Calu3 (cell line): ENCODE measurements around the gene TCF12. TPM values are rescaled to one million over a fixed set of nuclear protein-coding genes. Genes with fewer than 3 reads are reported as not detected.

Source experiments
- BruUV-seq: library from RNA; stranded (reverse); fragments of 400-500 nt; replicated peaks from 2 replicates; lab custom pipeline; 2021; lab: Mats Ljungman, UMichigan
- CTCF ChIA-PET: fragments of 300-600 bp; sonication (Branson Sonifier 250); formaldehyde crosslinking; loops from one replicate; lab custom pipeline; 2022; ENCODE audit warnings: antibody characterized with exemption; lab: Charles Lee
- DNase-seq: peaks from one replicate; pipeline ENCODE4 v3.0.0; 2022
- H3K27ac Mint-ChIP-seq: one replicate; pipeline ENCODE4 v1.8.0; 2022; ENCODE audit warnings: mixed read lengths; ENCODE audit not compliant: unreplicated experiment
- H3K27me3 Mint-ChIP-seq: one replicate; pipeline ENCODE4 v1.8.0; 2022; ENCODE audit warnings: mixed read lengths; ENCODE audit not compliant: unreplicated experiment
- H3K36me3 Mint-ChIP-seq: one replicate; pipeline ENCODE4 v1.8.0; 2022; ENCODE audit warnings: mild to moderate bottlenecking, moderate library complexity, mixed read lengths; ENCODE audit not compliant: insufficient read depth, unreplicated experiment
- H3K4me1 Mint-ChIP-seq: one replicate; pipeline ENCODE4 v1.8.0; 2022; ENCODE audit warnings: mild to moderate bottlenecking, low read depth, mixed read lengths; ENCODE audit not compliant: unreplicated experiment
- H3K4me3 Mint-ChIP-seq: one replicate; pipeline ENCODE4 v1.8.0; 2022; ENCODE audit warnings: mild to moderate bottlenecking, low read depth, moderate library complexity, mixed read lengths; ENCODE audit not compliant: unreplicated experiment
- H3K9me3 Mint-ChIP-seq: one replicate; pipeline ENCODE4 v1.8.0; 2022; ENCODE audit warnings: low read depth, mixed read lengths; ENCODE audit not compliant: unreplicated experiment
- CTCF ChIP-seq: fragments of 200-600 bp; IDR thresholded peaks from one replicate; pipeline ENCODE4 v1.8.0; 2022; ENCODE audit warnings: antibody characterized with exemption; ENCODE audit not compliant: unreplicated experiment
- intact Hi-C: fragments of 100-400 bp; cut with micrococcal nuclease; formaldehyde crosslinking; loops from one replicate; pipeline ENCODE4 v1.10.0; 2022; ENCODE audit not compliant: unreplicated experiment
- total RNA-seq: library from RNA; stranded (reverse); gene quantifications from 2 replicates; pipeline ENCODE4 v1.2.3, GENCODE V29; 2022

The TCF12 gene
- total RNA-seq, 1 experiment from 2014 or later = 127 TPM

GRCh38 chr15:56939257-56939656 lies 20.8 kb downstream of the TCF12 start:
- Mint-ChIP-seq H3K4me3 (no peak overlapping the region), H3K36me3 (peaks cover 5% of the 10 kb centered on the region), H3K9me3 (peaks cover 9% of the 10 kb centered on the region), H3K27ac (no peak overlapping the region), H3K27me3 (no peaks in the 10 kb centered on the region), H3K4me1 (peaks cover 31% of the 10 kb centered on the region)
- no peak for TF ChIP-seq CTCF
- no TSS peak for BruUV-seq
- CTCF ChIA-PET = no interaction called here
- intact Hi-C loops = no loop called here
- DNase-seq = no peak

GRCh38 chr15:56940388-56940787 lies 21.9 kb downstream of the TCF12 start:
- peaks cover 7% of the 10 kb centered on the region for H3K9me3 Mint-ChIP-seq
- DNase-seq = no peak
- H3K36me3 Mint-ChIP-seq = peaks cover 5% of the 10 kb centered on the region
- CTCF ChIA-PET = interaction anchor here (0.6 to 1.3 kb wide), 2 partner anchors 11 to 29 kb away, joined by 4 to 5 read pairs; no protein-coding TSS in a partner anchor
- TF ChIP-seq CTCF = no peak
- intact Hi-C loops = no loop called here
- no peak overlapping the region for H3K4me3 Mint-ChIP-seq
- no peak overlapping the region for H3K27ac Mint-ChIP-seq
- BruUV-seq = no TSS peak
- H3K27me3 Mint-ChIP-seq = no peaks in the 10 kb centered on the region
- H3K4me1 Mint-ChIP-seq = peaks cover 31% of the 10 kb centered on the region

- Mint-ChIP-seq H3K4me3 (no peak overlapping the region), H3K27me3 (no peaks in the 10 kb centered on the region), H3K4me1 (peaks cover 26% of the 10 kb centered on the region), H3K36me3 (peaks cover 5% of the 10 kb centered on the region), H3K9me3 (no peaks in the 10 kb centered on the region), H3K27ac (no peak overlapping the region)
- no TSS peak for BruUV-seq
- intact Hi-C loops = no loop called here
- DNase-seq = no peak
- TF ChIP-seq CTCF = no peak
- CTCF ChIA-PET = interaction anchor here (0.6 kb wide), 1 partner anchor 18 kb away, joined by 3 read pairs; no protein-coding TSS in a partner anchor
Observed at GRCh38 chr15:56942118-56942517, 23.7 kb downstream of the TCF12 start.

DNA sequence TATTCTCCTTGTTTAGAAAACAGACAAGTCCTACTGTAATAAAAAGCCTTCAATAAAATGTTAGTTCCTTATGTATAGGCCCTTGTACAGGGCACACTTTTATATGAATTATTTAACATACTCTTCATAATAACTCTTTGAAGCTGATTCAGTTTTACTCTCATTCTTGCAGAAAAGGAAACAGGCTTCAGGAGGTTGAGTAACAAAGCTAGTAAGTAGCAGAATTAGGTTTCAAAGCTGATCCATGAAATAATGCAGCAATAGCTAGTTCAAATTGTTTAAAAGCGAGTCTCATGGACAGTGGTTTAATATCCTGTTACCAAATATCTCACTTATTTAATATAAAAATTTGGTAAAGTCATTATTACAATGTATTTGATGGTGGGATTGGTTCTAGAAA lies 25.0 kb downstream of the TCF12 start:
- no TSS peak for BruUV-seq
- TF ChIP-seq CTCF = no peak
- Mint-ChIP-seq H3K4me1 (peaks cover 28% of the 10 kb centered on the region), H3K27ac (no peak overlapping the region), H3K9me3 (no peaks in the 10 kb centered on the region), H3K36me3 (peaks cover 5% of the 10 kb centered on the region), H3K4me3 (no peak overlapping the region), H3K27me3 (no peaks in the 10 kb centered on the region)
- no peak for DNase-seq
- intact Hi-C loops = no loop called here
- CTCF ChIA-PET = interaction anchor here (0.6 kb wide), 1 partner anchor 23 kb away, joined by 3 read pairs; no protein-coding TSS in a partner anchor
